ENCODE results near the gene AP1M2. TPM values are rescaled to one million over a fixed set of nuclear protein-coding genes. Genes with fewer than 3 reads are reported as not detected.

Gene AP1M2
- total RNA-seq = not detected
- long read RNA-seq = 0 reads

- DNase-seq (ENCODE audit: low spot score) = no peak
- intact Hi-C loops (cut with DNase I) = no loop called here
These were observed at the start of gene AP1M2 for GRCh38 chr19:10587022-10587838. TSS of gene AP1M2 (minus strand) at chr19:10587312. CDS start at chr19:10587231, 81 bp downstream.

GRCh38 chr19:10636304-10636972 is 49.3 kb upstream of the AP1M2 start:
- no peak for DNase-seq (ENCODE audit: low spot score)
- intact Hi-C loops (cut with DNase I) = no loop called here

- intact Hi-C loops (cut with DNase I) = no loop called here
- no peak for DNase-seq (ENCODE audit: low spot score)
These were observed 47.9 kb upstream of the AP1M2 start for GRCh38 chr19:10634963-10635362.

GRCh38 chr19:10634430-10634829 is 47.3 kb upstream of the AP1M2 start:
- intact Hi-C loops (cut with DNase I) = no loop called here
- no peak for DNase-seq (ENCODE audit: low spot score)

- intact Hi-C loops (cut with DNase I) = no loop called here
- DNase-seq (ENCODE audit: low spot score) = no peak
These were observed 44.8 kb upstream of the AP1M2 start for GRCh38 chr19:10631874-10632273.

- intact Hi-C loops (cut with DNase I) = loop anchor here (1.0 kb wide), 1 partner anchor 13 kb away; no protein-coding TSS in a partner anchor
- DNase-seq (ENCODE audit: low spot score) = no peak
These were observed 38.6 kb upstream of the AP1M2 start for GRCh38 chr19:10625762-10626138.

- DNase-seq (ENCODE audit: low spot score) = peak; percentile 89
These were observed 38.1 kb upstream of the AP1M2 start, which contains the start of gene SLC44A2 for GRCh38 chr19:10625003-10625761. TSS of gene SLC44A2 (plus strand) at chr19:10625553. CDS start at chr19:10625634, 81 bp downstream.

GRCh38 chr19:10624585-10624984 is 37.5 kb upstream of the AP1M2 start:
- no peak for DNase-seq (ENCODE audit: low spot score)
- intact Hi-C loops (cut with DNase I) = no loop called here

More at GRCh38 chr19:10625003-10625761, 38.1 kb upstream of the AP1M2 start, which contains the start of gene SLC44A2:
- intact Hi-C loops (cut with DNase I) = loop anchor here (1.0 kb wide), 1 partner anchor 13 kb away; no protein-coding TSS in a partner anchor

GRCh38 chr19:10621966-10622365 is 34.9 kb upstream of the AP1M2 start:
- DNase-seq (ENCODE audit: low spot score) = no peak
- intact Hi-C loops (cut with DNase I) = no loop called here

GRCh38 chr19:10620786-10621185 is 33.7 kb upstream of the AP1M2 start:
- intact Hi-C loops (cut with DNase I) = no loop called here
- no peak for DNase-seq (ENCODE audit: low spot score)

- intact Hi-C loops (cut with DNase I) = no loop called here
- DNase-seq (ENCODE audit: low spot score) = no peak
These were observed 31.7 kb upstream of the AP1M2 start for GRCh38 chr19:10618846-10619245.

GRCh38 chr19:10617409-10618121 is 30.5 kb upstream of the AP1M2 start:
- intact Hi-C loops (cut with DNase I) = no loop called here

GRCh38 chr19:10615429-10616023 is 28.4 kb upstream of the AP1M2 start:
- no peak for DNase-seq (ENCODE audit: low spot score)
- intact Hi-C loops (cut with DNase I) = no loop called here

More at GRCh38 chr19:10617409-10618121, 30.5 kb upstream of the AP1M2 start:
- DNase-seq (ENCODE audit: low spot score) = no peak

GRCh38 chr19:10612499-10613119 is 25.5 kb upstream of the AP1M2 start:
- peak; percentile 94 for DNase-seq (ENCODE audit: low spot score)
- intact Hi-C loops (cut with DNase I) = loop anchor here (1.0 kb wide), 1 partner anchor 13 kb away; the partner anchor contains the start of gene SLC44A2

GRCh38 chr19:10611907-10612306 is 24.8 kb upstream of the AP1M2 start:
- intact Hi-C loops (cut with DNase I) = loop anchor here (1.0 kb wide), 1 partner anchor 13 kb away; the partner anchor contains the start of gene SLC44A2
- DNase-seq (ENCODE audit: low spot score) = no peak

GRCh38 chr19:10604460-10604980 is 17.4 kb upstream of the AP1M2 start:
- peak; percentile 82 for DNase-seq (ENCODE audit: low spot score)
- intact Hi-C loops (cut with DNase I) = no loop called here

GRCh38 chr19:10603873-10604459 is 16.9 kb upstream of the AP1M2 start:
- no peak for DNase-seq (ENCODE audit: low spot score)
- intact Hi-C loops (cut with DNase I) = no loop called here
